Measurements from ENCODE around the gene CLIC4. TPM values are rescaled to one million over a fixed set of nuclear protein-coding genes. Genes with fewer than 3 reads are reported as not detected.
A peak's percentile ranks its signal among the peaks of the same experiment; 100 is the strongest.
"Not testable (repeated sequence)": the region's sequence is repeated elsewhere in the genome, so short reads cannot be mapped to it uniquely, and the experiment has no call there.

Gene CLIC4
- total RNA-seq, 3 donors from 2014 or later, result 162 to 217 (median 196) TPM

DNA sequence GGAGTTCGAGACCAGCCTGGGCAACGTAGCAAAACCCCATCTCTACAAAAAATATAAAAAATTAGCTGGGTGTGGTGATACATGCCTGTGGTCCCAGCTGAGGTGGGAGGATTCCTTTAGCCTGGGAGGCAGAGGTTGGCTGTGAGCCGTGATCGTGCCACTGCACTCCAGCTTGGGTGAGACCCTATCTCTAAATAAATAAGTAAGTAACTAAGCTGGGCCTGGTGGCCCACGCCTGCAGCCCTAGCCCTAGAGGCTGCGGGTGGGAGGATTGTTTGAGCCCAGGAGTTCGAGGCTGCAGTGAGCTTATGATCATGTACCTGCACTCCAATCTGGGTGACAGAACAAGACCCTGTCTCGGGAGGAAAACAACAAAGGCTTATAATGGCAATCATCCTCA, 4.6 kb downstream of the CLIC4 start:
- no peak overlapping the region for H3K27ac ChIP-seq
- H3K27me3 ChIP-seq, result no peaks in the 10 kb centered on the region
- no peaks in the 10 kb centered on the region for H3K9me3 ChIP-seq
- no peak overlapping the region for H3K4me3 ChIP-seq
- H3K36me3 ChIP-seq, result no peaks in the 10 kb centered on the region
- TF ChIP-seq, protein P1, sequence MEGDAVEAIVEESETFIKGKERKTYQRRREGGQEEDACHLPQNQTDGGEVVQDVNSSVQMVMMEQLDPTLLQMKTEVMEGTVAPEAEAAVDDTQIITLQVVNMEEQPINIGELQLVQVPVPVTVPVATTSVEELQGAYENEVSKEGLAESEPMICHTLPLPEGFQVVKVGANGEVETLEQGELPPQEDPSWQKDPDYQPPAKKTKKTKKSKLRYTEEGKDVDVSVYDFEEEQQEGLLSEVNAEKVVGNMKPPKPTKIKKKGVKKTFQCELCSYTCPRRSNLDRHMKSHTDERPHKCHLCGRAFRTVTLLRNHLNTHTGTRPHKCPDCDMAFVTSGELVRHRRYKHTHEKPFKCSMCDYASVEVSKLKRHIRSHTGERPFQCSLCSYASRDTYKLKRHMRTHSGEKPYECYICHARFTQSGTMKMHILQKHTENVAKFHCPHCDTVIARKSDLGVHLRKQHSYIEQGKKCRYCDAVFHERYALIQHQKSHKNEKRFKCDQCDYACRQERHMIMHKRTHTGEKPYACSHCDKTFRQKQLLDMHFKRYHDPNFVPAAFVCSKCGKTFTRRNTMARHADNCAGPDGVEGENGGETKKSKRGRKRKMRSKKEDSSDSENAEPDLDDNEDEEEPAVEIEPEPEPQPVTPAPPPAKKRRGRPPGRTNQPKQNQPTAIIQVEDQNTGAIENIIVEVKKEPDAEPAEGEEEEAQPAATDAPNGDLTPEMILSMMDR (IDR thresholded peaks at IDR 0.05), result no peak
- TF ChIP-seq POLR2A (IDR thresholded peaks at IDR 0.05) (no peak), POLR2AphosphoS5 (IDR thresholded peaks at IDR 0.05) (no peak)
- no peak for DNase-seq (ENCODE audit: low spot score in 2 of 2)
- H3K4me1 ChIP-seq, result no peaks in the 10 kb centered on the region
- intact Hi-C loops (cut with DNase I; ENCODE audit: low total_unique reads), result no loop called here

DNA sequence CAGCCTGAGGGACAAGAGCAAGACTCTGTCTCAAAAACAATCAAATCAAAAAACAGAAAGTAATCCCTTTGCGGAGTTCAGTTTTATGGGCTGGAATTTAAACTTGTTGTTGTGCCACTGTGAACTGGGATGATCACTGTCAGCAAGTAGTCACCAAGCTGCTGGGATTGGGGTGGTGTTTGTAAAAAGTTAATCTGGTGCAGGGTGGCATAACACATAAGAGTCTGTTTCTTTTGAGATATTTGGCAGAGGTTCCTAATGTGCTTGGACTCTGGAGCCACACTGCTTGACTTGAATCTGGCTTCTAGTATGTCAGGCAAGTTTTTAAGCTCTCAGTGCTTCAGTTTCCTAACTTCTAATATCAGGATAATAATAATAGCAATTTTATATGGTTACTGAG, 6.6 kb downstream of the CLIC4 start:
- Histone ChIP-seq H3K36me3 (no peaks in the 10 kb centered on the region), H3K4me3 (no peak overlapping the region), H3K9me3 (no peaks in the 10 kb centered on the region), H3K4me1 (no peaks in the 10 kb centered on the region), H3K27me3 (no peaks in the 10 kb centered on the region), H3K27ac (no peak overlapping the region)
- intact Hi-C loops (cut with DNase I; ENCODE audit: low total_unique reads), result no loop called here
- TF ChIP-seq POLR2AphosphoS5 (IDR thresholded peaks at IDR 0.05), result no peak
- TF ChIP-seq POLR2A (IDR thresholded peaks at IDR 0.05), result no peak
- DNase-seq (ENCODE audit: low spot score in 2 of 2), result no peak

DNA sequence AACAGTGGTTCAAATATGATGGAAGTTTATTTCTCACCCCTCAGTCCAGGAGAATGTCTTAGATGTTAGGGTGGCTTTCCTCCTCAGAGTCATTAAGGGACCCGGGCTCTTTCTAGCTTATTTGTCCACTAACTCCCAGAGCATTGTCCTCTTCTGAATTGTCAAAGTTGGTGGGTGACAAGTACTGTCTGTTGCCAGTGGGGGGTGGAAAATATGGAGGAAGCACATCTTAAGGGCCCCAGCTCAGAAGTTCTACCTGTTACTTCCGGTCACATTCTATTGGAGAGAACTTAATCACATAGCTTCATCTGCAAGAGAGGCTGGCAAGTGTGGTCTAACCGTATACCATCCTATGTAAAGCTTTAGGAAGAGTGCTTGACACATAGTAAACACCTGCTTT, 7.1 kb downstream of the CLIC4 start:
- TF ChIP-seq, protein P1 (IDR thresholded peaks at IDR 0.05), result no peak
- no peak for TF ChIP-seq POLR2AphosphoS5 (IDR thresholded peaks at IDR 0.05)
- TF ChIP-seq POLR2A (IDR thresholded peaks at IDR 0.05), result no peak
- Histone ChIP-seq H3K36me3 (no peaks in the 10 kb centered on the region), H3K9me3 (no peaks in the 10 kb centered on the region), H3K4me3 (no peak overlapping the region), H3K4me1 (no peaks in the 10 kb centered on the region), H3K27me3 (no peaks in the 10 kb centered on the region), H3K27ac (no peak overlapping the region)
- DNase-seq (ENCODE audit: low spot score in 2 of 2), result no peak
- intact Hi-C loops (cut with DNase I; ENCODE audit: low total_unique reads), result no loop called here

DNA sequence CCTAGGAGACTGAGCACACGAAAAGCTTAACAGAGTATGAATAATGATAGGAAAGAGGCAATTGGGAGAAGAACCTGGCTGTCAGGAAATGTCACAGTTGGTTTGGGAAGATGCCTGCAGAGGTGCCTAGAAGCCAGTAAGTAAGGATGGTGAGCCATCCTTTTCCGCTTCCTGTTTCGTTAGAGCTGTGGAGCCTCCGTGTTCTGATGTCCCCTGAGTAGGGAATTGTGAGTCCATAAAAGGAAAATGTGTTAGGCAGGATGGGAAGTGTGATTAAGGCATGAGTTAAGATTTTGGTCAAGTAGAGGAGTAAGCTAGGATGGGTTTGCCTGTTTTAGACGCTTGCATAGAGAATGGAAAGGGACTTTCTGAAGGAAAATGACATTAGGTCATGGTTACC, 9.0 kb downstream of the CLIC4 start:
- DNase-seq (ENCODE audit: low spot score in 2 of 2), result no peak

DNA sequence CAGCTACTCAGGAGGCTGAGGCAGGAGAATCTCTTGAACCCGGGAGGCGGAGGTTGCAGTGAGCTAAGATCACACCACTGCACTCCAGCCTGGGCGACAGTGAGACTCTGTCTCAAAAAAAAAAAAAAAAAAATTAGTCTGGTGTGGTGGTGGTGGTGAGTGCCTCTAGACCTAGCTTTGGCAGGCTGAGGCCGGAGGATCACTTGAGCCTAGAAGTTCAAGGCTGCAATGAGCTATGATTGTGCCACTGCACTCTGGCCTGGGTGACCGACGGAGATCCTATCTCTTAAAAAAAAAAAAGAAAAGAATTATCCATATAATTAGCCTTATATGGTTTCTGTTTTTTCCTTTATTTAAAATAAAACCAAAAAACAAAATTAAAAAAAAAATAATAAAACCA, 10.1 kb downstream of the CLIC4 start:
- H3K9me3 ChIP-seq; H3K27me3 ChIP-seq; H3K27ac ChIP-seq; intact Hi-C loops (cut with DNase I; ENCODE audit: low total_unique reads); DNase-seq (ENCODE audit: low spot score in 2 of 2); H3K4me3 ChIP-seq; H3K4me1 ChIP-seq; H3K36me3 ChIP-seq: not testable (repeated sequence)

More for the DNA sequence above, 9.0 kb downstream of the CLIC4 start:
- intact Hi-C loops (cut with DNase I; ENCODE audit: low total_unique reads), result no loop called here
- Histone ChIP-seq H3K4me1 (no peaks in the 10 kb centered on the region), H3K27me3 (no peaks in the 10 kb centered on the region), H3K27ac (peak overlapping the region in 1 of 2 donors; percentile 38), H3K9me3 (no peaks in the 10 kb centered on the region), H3K4me3 (no peak overlapping the region), H3K36me3 (no peaks in the 10 kb centered on the region)
- TF ChIP-seq, protein P1 (IDR thresholded peaks at IDR 0.05), result no peak
- TF ChIP-seq POLR2AphosphoS5 (IDR thresholded peaks at IDR 0.05) (no peak), POLR2A (IDR thresholded peaks at IDR 0.05) (no peak)

DNA sequence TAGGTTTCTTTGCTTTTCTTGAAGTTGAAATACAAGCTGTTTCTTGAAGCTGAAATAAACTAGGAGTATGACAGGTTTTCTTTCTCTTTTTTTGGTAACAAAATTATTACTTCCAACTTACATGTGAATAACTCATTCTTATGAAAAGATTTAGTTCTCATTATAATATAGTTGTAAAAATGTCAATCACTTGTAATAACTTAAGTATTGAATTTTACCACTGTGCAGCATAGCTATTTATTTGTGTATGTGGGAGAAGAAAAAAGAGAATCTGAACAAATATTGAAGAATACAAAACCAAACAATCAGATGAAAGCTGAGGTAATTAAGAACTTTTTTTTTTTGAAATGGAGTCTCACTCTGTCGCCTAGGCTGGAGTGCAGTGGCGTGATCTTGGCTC, 11.1 kb downstream of the CLIC4 start:
- no peak for TF ChIP-seq POLR2AphosphoS5 (IDR thresholded peaks at IDR 0.05)
- no peaks in the 10 kb centered on the region for H3K4me1 ChIP-seq

DNA sequence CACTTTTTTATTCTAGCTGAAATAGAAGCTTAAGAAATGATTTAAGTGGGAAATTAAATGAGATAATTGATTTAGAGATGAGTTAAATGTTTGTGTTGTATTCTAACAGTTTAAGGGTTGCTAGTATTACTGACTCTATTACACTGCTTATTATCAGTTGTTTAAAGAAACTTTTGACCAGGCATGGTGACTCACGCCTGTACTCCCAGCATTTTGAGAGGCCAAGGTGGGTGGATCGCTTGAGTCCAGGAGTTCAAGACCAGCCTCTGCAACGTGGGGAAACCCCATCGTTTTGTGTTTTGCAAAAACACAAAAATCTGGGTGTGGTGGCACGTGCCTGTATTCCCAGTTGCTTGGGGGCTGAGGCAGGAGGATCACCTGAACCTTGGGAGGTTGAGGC, 14.2 kb downstream of the CLIC4 start:
- H3K4me1 ChIP-seq, result no peaks in the 10 kb centered on the region
- no peak overlapping the region for H3K27ac ChIP-seq

More for the DNA sequence above, 11.1 kb downstream of the CLIC4 start:
- Histone ChIP-seq H3K27me3 (no peaks in the 10 kb centered on the region), H3K27ac (no peak overlapping the region), H3K36me3 (no peaks in the 10 kb centered on the region), H3K4me3 (no peak overlapping the region), H3K9me3 (no peaks in the 10 kb centered on the region)
- intact Hi-C loops (cut with DNase I; ENCODE audit: low total_unique reads), result no loop called here
- no peak for DNase-seq (ENCODE audit: low spot score in 2 of 2)

More for the DNA sequence above, 14.2 kb downstream of the CLIC4 start:
- Histone ChIP-seq H3K36me3 (no peaks in the 10 kb centered on the region), H3K27me3 (no peaks in the 10 kb centered on the region), H3K9me3 (no peaks in the 10 kb centered on the region), H3K4me3 (no peak overlapping the region)
- TF ChIP-seq, protein P1 (IDR thresholded peaks at IDR 0.05), result no peak
- TF ChIP-seq POLR2AphosphoS5 (IDR thresholded peaks at IDR 0.05) (no peak), POLR2A (IDR thresholded peaks at IDR 0.05) (no peak)
- intact Hi-C loops (cut with DNase I; ENCODE audit: low total_unique reads), result no loop called here
- DNase-seq (ENCODE audit: low spot score in 2 of 2), result no peak

All from breast epithelium (tissue), 4 donors.